Vagina (tissue), 2 donors: ENCODE measurements around the gene OARD1. TPM values are rescaled to one million over a fixed set of nuclear protein-coding genes. Genes with fewer than 3 reads are reported as not detected.
"Not testable (repeated sequence)": the region's sequence is repeated elsewhere in the genome, so short reads cannot be mapped to it uniquely, and the experiment has no call there.

Experiments used
- DNase-seq, 2 donors: peaks; one replicate each; pipeline ENCODE4 v3.0.0-alpha.2; 2017; ENCODE audit errors: extremely low spot score in 2 of 2
- H3K27ac ChIP-seq: fragments of 200-600 bp; sonication (generic); one replicate; pipeline ENCODE4 v1.5.1; 2019
- H3K27me3 ChIP-seq: fragments of 200-600 bp; sonication (generic); one replicate; pipeline ENCODE4 v1.5.1; 2019
- H3K36me3 ChIP-seq, 2 donors: fragments of 200-600 bp; sonication (generic); one replicate each; pipeline ENCODE4 v1.5.1; 2017 to 2019
- H3K4me1 ChIP-seq: fragments of 200-600 bp; sonication (generic); one replicate; pipeline ENCODE4 v1.5.1; 2019
- H3K4me3 ChIP-seq, 2 donors: fragments of 200-600 bp; sonication (generic); 1 replicate in 1 of 2; 2 replicates in 1 of 2; pipeline ENCODE4 v1.5.1; 2016 to 2019
- H3K9me3 ChIP-seq: fragments of 200-600 bp; sonication (generic); one replicate; pipeline ENCODE4 v1.5.1; 2019
- CTCF ChIP-seq, 3 experiments: fragments of 450-650 bp in 2 of 3; fragments of 200-600 bp in 1 of 3; sonication (generic) in 1 of 3; IDR thresholded peaks; one replicate each; pipeline ENCODE4 v1.5.1; 2017 to 2019; ENCODE audit warnings: antibody characterized with exemption in 3 of 3, mild to moderate bottlenecking in 2 of 3, moderate library complexity in 2 of 3
- POLR2A ChIP-seq, 2 donors: fragments of 450-650 bp; IDR thresholded peaks; one replicate each; pipeline ENCODE4 v1.6.1; 2017; ENCODE audit warnings: antibody characterized with exemption in 2 of 2, mild to moderate bottlenecking in 2 of 2, moderate library complexity in 2 of 2
- POLR2AphosphoS5 ChIP-seq, 2 donors: sonication (generic); formaldehyde crosslinking; IDR thresholded peaks; one replicate each; pipeline ENCODE4 v1.9.0; 2017; ENCODE audit warnings: antibody characterized with exemption in 2 of 2, mild to moderate bottlenecking in 2 of 2, low read depth in 1 of 2; ENCODE audit not compliant: insufficient read depth in 1 of 2
- intact Hi-C: fragments of 100-400 bp; cut with DNase I; formaldehyde crosslinking; loops from one replicate; pipeline ENCODE4 v1.15.1; 2023
- total RNA-seq: library from RNA; depleted of rRNA; stranded (reverse); fragments of >200 nt; gene quantifications from one replicate; pipeline ENCODE4 v1.2.3, GENCODE V29; 2016

The OARD1 gene
- total RNA-seq: 14.7 TPM

- intact Hi-C loops: no loop called here
- DNase-seq: peak; percentile 98 to 100
- peak within 1 kb of the TSS; percentile 91 to 96 for H3K4me3 ChIP-seq
- no peaks in the 10 kb centered on the region for H3K27me3 ChIP-seq
- peak within 1 kb of the TSS; percentile 99 for H3K27ac ChIP-seq
- H3K36me3 ChIP-seq: no peaks in the 10 kb centered on the region
- peak in 1 of 2 donors; percentile 82 for TF ChIP-seq POLR2A (IDR thresholded peaks at IDR 0.05)
- TF ChIP-seq CTCF (IDR thresholded peaks at IDR 0.05): no peak
- peak; percentile 91 to 98 for TF ChIP-seq POLR2AphosphoS5 (IDR thresholded peaks at IDR 0.05; ENCODE audit: insufficient read depth in 1 of 2, low read depth in 1 of 2)
- H3K9me3 ChIP-seq: no peaks in the 10 kb centered on the region
- H3K4me1 ChIP-seq: peaks cover 37% of the 10 kb centered on the region
Measured at GRCh38 chr6:41071923-41072835, at the start of gene OARD1. Gene OARD1, minus strand, starts transcription at chr6:41072356. Its CDS starts 722 bp downstream, at chr6:41071634.

GRCh38 chr6:41120058-41120457 is 47.9 kb upstream of the OARD1 start:
- H3K27me3 ChIP-seq: no peaks in the 10 kb centered on the region
- H3K27ac ChIP-seq: no peak overlapping the region
- intact Hi-C loops: no loop called here
- DNase-seq: no peak
- H3K9me3 ChIP-seq: no peaks in the 10 kb centered on the region
- H3K4me1 ChIP-seq: no peaks in the 10 kb centered on the region
- H3K4me3 ChIP-seq: no peak overlapping the region
- H3K36me3 ChIP-seq: peaks cover 0 to 11% of the 10 kb centered on the region in 2 donors
- TF ChIP-seq POLR2A (IDR thresholded peaks at IDR 0.05): no peak
- TF ChIP-seq POLR2AphosphoS5 (IDR thresholded peaks at IDR 0.05; ENCODE audit: insufficient read depth in 1 of 2, low read depth in 1 of 2): no peak
- no peak for TF ChIP-seq CTCF (IDR thresholded peaks at IDR 0.05)

GRCh38 chr6:41119508-41119907 is 47.4 kb upstream of the OARD1 start:
- TF ChIP-seq POLR2A (IDR thresholded peaks at IDR 0.05) (no peak), POLR2AphosphoS5 (IDR thresholded peaks at IDR 0.05; ENCODE audit: insufficient read depth in 1 of 2, low read depth in 1 of 2) (no peak), CTCF (IDR thresholded peaks at IDR 0.05) (no peak)
- H3K27ac ChIP-seq: no peak overlapping the region
- H3K36me3 ChIP-seq: peaks cover 0 to 11% of the 10 kb centered on the region in 2 donors
- DNase-seq: no peak
- intact Hi-C loops: no loop called here
- H3K4me3 ChIP-seq: no peak overlapping the region
- no peaks in the 10 kb centered on the region for H3K4me1 ChIP-seq
- H3K9me3 ChIP-seq: no peaks in the 10 kb centered on the region
- H3K27me3 ChIP-seq: no peaks in the 10 kb centered on the region

GRCh38 chr6:41115027-41115426 is 42.9 kb upstream of the OARD1 start:
- intact Hi-C loops, H3K4me1 ChIP-seq, H3K27ac ChIP-seq, H3K36me3 ChIP-seq, DNase-seq, H3K4me3 ChIP-seq, H3K9me3 ChIP-seq, H3K27me3 ChIP-seq: not testable (repeated sequence)

- no peaks in the 10 kb centered on the region for H3K27me3 ChIP-seq
- no peaks in the 10 kb centered on the region for H3K4me1 ChIP-seq
- no peaks in the 10 kb centered on the region for H3K9me3 ChIP-seq
- no peak for DNase-seq
- intact Hi-C loops: no loop called here
- no peak overlapping the region for H3K27ac ChIP-seq
- no peaks in the 10 kb centered on the region for H3K36me3 ChIP-seq
- no peak overlapping the region for H3K4me3 ChIP-seq
- TF ChIP-seq POLR2AphosphoS5 (IDR thresholded peaks at IDR 0.05; ENCODE audit: insufficient read depth in 1 of 2, low read depth in 1 of 2): no peak
Measured at GRCh38 chr6:41111017-41111416, 38.9 kb upstream of the OARD1 start.

- Histone ChIP-seq H3K4me3 (no peak overlapping the region), H3K27me3 (no peaks in the 10 kb centered on the region), H3K9me3 (no peaks in the 10 kb centered on the region), H3K27ac (no peak overlapping the region), H3K36me3 (peaks cover 0 to 13% of the 10 kb centered on the region in 2 donors), H3K4me1 (no peaks in the 10 kb centered on the region)
- intact Hi-C loops: no loop called here
- TF ChIP-seq POLR2AphosphoS5 (IDR thresholded peaks at IDR 0.05; ENCODE audit: insufficient read depth in 1 of 2, low read depth in 1 of 2) (no peak), CTCF (IDR thresholded peaks at IDR 0.05) (no peak), POLR2A (IDR thresholded peaks at IDR 0.05) (no peak)
- no peak for DNase-seq
Measured at GRCh38 chr6:41103847-41104246, 31.7 kb upstream of the OARD1 start.
